Motor neuron (in vitro differentiated cells): ENCODE results near the gene CCDC50. TPM values are rescaled to one million over a fixed set of nuclear protein-coding genes. Genes with fewer than 3 reads are reported as not detected.

Source experiments
- ATAC-seq, 8 experiments: fragments of 200-7000 bp; cut with Tn5 transposase; replicated peaks in 6 of 8; 2 replicates each; pipeline ENCODE4 v1.8.0; 2021; ENCODE audit warnings: mild to moderate bottlenecking in 8 of 8, moderate library complexity in 8 of 8
- H3K27ac ChIP-seq, 2 donors: fragments of 250-450 bp; sonication (Bioruptor Pico); 2 replicates each; pipeline ENCODE4 v1.9.0; 2021; ENCODE audit warnings: antibody characterized with exemption in 2 of 2, mild to moderate bottlenecking in 2 of 2, moderate library complexity in 1 of 2
- H3K4me1 ChIP-seq, 2 donors: fragments of 250-450 bp; sonication (Bioruptor Pico); replicated peaks in 1 of 2; 2 replicates each; pipeline ENCODE4 v1.6.1; 2021; ENCODE audit warnings: antibody characterized with exemption in 2 of 2, mild to moderate bottlenecking in 2 of 2, moderate library complexity in 1 of 2
- H3K4me3 ChIP-seq, 5 donors: fragments of 250-450 bp; sonication (Bioruptor Pico); 2 replicates each; pipeline ENCODE4 v1.9.0; 2021; ENCODE audit warnings: antibody characterized with exemption in 5 of 5, mild to moderate bottlenecking in 5 of 5, moderate library complexity in 4 of 5
- WGBS, 10 experiments: fragments of 450-650 bp; shearing (Covaris generic); methylation state at CpG; one replicate each; pipeline ENCODE4 v1.0.0; 2022; 5-methylcytosine and 5-hydroxymethylcytosine counted together
- in situ Hi-C, 9 experiments: fragments of 400-800 bp; cut with MboI; loops; one replicate each; pipeline ENCODE4 v1.15.0; 2021; ENCODE audit warnings: low sequenced_read_pairs in 9 of 9, low pct_unique_long_range_greater_than_20kb in 2 of 9; ENCODE audit not compliant: unreplicated experiment in 9 of 9
- total RNA-seq, 8 experiments: library from RNA; unstranded; fragments of 300-600 nt; gene quantifications; 2 replicates each; pipeline versions ENCODE4 v1.2.3 to v1.2.4, GENCODE V29; 2022

Gene CCDC50
- total RNA-seq, 8 experiments from 2014 or later = 34.4 to 117 (median 52.1) TPM

DNA sequence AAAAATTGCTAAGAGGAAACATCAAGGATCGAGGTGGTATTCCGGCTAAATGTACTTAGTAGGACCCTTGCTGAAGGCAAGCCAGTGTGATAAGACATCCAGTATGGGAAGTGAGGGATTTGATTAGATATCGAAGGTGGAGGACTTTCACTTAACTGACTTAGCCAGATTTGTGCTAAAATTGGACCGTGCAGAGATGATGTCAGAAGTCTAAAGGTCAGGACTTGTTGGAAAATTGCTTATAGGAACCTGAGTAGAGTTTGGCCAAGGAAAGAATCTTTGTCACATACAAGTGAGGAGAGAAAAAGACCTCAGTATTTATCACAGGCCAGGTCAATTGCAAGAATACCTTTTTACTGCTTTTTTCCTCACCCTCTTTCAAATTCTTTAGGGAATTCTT, 100.9 kb downstream of the CCDC50 start:
- WGBS, 10 experiments = 32 to 100% (median 84%) methylated on average over 1 to 4 of the region's 4 CpGs
- Histone ChIP-seq H3K4me1 (no peaks in the 10 kb centered on the region), H3K27ac (no peak overlapping the region), H3K4me3 (no peak overlapping the region)
- in situ Hi-C loops = no loop called here
- no peak for ATAC-seq

- H3K4me3 ChIP-seq = no peak overlapping the region
Observed at GRCh38 chr3:191431160-191431822, 102.1 kb downstream of the CCDC50 start.

DNA sequence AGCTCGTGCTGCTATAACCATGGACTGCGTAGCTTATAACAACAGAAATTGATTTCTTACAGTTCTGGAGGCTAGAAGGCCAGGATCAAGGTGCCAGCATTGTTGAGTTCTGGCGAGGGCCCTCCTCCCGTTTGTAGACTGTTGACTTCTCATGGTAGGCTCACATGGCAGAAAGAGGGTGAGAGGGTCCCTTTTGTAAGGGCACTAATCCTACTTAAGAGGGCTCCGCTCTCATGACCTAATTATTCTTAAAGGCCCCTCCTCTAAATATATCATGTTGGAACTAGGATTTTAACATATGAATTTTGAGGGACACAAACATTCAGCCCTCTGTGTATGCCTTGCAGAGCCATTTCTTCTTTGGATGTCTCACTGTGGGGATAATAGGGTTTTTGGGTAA, 103.0 kb downstream of the CCDC50 start:
- no peak overlapping the region for H3K27ac ChIP-seq
- H3K4me3 ChIP-seq = no peak overlapping the region
- ATAC-seq = no peak
- H3K4me1 ChIP-seq = no peaks in the 10 kb centered on the region
- in situ Hi-C loops = no loop called here
- WGBS, 10 experiments = 3 to 100% (median 70%) methylated on average over 1 to 5 of the region's 5 CpGs; no CpG with 5 or more reads in 3 of the 10 experiments

More at GRCh38 chr3:191431160-191431822, 102.1 kb downstream of the CCDC50 start:
- no peak for ATAC-seq
- H3K4me1 ChIP-seq = no peaks in the 10 kb centered on the region
- no peak overlapping the region for H3K27ac ChIP-seq
- in situ Hi-C loops = no loop called here
- 9 to 100% (median 80%) methylated on average over 1 to 5 of the region's 5 CpGs for WGBS, 10 experiments

GRCh38 chr3:191434024-191434423, 104.8 kb downstream of the CCDC50 start:
- WGBS, 10 experiments = 0 to 100% (median 43%) methylated on average over 1 of the region's 1 CpG; no CpG with 5 or more reads in 6 of the 10 experiments

DNA sequence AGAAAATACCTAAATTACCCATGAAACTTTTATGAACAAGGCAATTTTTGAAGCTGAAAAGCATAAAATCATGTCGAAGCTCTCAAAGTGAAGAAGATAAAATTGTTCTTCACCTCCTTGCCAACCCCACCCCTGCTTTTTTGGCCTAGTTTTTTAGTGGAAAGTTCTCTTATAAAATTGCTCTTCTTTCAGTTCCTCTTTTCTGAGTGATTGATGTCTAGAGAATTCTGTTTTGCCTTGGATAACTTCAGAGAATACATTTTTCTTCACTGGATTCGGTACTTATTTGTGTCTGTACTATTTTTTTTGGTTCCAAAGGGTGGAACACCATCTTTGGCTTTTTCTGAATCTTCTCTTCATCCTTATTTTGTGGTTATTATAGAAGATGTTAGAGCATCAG, 106.8 kb downstream of the CCDC50 start:
- in situ Hi-C loops = no loop called here
- H3K4me3 ChIP-seq = no peak overlapping the region
- no peak overlapping the region for H3K27ac ChIP-seq
- H3K4me1 ChIP-seq = no peaks in the 10 kb centered on the region
- no peak for ATAC-seq
- WGBS, 10 experiments = 0 to 100% (median 44%) methylated on average over 1 to 2 of the region's 2 CpGs; no CpG with 5 or more reads in 2 of the 10 experiments

More at GRCh38 chr3:191434024-191434423, 104.8 kb downstream of the CCDC50 start:
- Histone ChIP-seq H3K4me3 (no peak overlapping the region), H3K4me1 (no peaks in the 10 kb centered on the region), H3K27ac (no peak overlapping the region)
- ATAC-seq = peak in 1 of 8 experiments; percentile 72
- in situ Hi-C loops = no loop called here

DNA sequence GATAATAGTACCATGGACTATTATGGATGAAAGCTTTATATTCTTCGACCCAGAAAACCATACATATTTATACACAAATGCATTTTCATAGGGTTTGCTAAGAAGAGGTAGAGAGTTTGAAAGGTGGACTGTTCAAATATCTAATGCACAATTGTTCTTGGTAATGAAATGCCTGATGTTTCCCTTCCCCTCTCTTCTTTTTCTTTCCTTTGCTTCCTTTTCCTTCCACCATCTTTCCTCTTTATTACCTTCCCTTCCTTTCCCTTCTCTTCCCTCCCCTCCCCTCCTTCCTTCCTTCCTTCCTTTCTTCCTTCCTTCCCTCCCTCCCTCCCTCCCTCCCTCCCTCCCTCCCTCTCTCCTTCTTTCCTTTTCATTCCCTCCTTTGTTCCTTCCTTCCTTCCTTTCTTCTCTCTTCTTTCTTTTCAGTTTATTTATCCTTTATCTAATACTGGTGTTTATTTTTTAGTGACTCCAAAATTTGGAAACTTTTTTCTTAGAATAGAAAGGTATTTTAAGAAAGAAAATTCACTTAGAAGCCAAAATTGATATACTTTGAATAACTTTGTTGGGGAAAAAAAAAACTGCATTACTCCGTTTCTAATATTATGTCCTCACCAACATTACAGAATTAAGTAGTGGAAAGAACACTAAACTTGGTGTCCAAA, 109.1 kb downstream of the CCDC50 start:
- in situ Hi-C loops = no loop called here
- Histone ChIP-seq H3K27ac (no peak overlapping the region), H3K4me3 (no peak overlapping the region), H3K4me1 (no peaks in the 10 kb centered on the region)
- 5 to 100% (median 62%) methylated on average over 1 to 2 of the region's 2 CpGs; no CpG with 5 or more reads in 1 of the 10 experiments for WGBS, 10 experiments
- ATAC-seq = no peak

GRCh38 chr3:191440532-191440931, 111.3 kb downstream of the CCDC50 start:
- no peak overlapping the region for H3K4me3 ChIP-seq
- ATAC-seq = no peak
- in situ Hi-C loops = no loop called here
- 0 to 90% (median 60%) methylated on average over 1 to 4 of the region's 4 CpGs; no CpG with 5 or more reads in 2 of the 10 experiments for WGBS, 10 experiments
- no peak overlapping the region for H3K27ac ChIP-seq
- H3K4me1 ChIP-seq = no peaks in the 10 kb centered on the region

- Histone ChIP-seq H3K27ac (no peak overlapping the region), H3K4me3 (no peak overlapping the region), H3K4me1 (no peaks in the 10 kb centered on the region)
- peak in 2 of 8 experiments; percentile 60 to 64 for ATAC-seq
- in situ Hi-C loops = no loop called here
- 0 to 83% (median 43%) methylated on average over 1 to 2 of the region's 2 CpGs for whole genome bisulfite sequencing, 10 experiments
Observed at GRCh38 chr3:191441687-191442086, 112.5 kb downstream of the CCDC50 start.

- no peak for ATAC-seq
- in situ Hi-C loops = no loop called here
- Histone ChIP-seq H3K4me1 (no peaks in the 10 kb centered on the region), H3K4me3 (no peak overlapping the region), H3K27ac (no peak overlapping the region)
- WGBS, 10 experiments = 0 to 100% (median 92%) methylated on average over 1 to 3 of the region's 3 CpGs; no CpG with 5 or more reads in 1 of the 10 experiments
Observed at GRCh38 chr3:191444569-191444968, 115.4 kb downstream of the CCDC50 start.

Other genes with a start within 250 kb of the CCDC50 start
- 1 to 10 TPM in 3 of 8 experiments, under 1 TPM in 4, not detected in 1; 0.10 to 3.0 (median 0.46) TPM for gene OSTN, start 130.2 kb upstream of the CCDC50 start, total RNA-seq
- 1 to 10 TPM in 4 of 8 experiments, under 1 TPM in 4; 0.13 to 7.0 (median 1.2) TPM for gene UTS2B, start 1.1 kb downstream of the CCDC50 start, total RNA-seq
- gene PYDC2, start 131.8 kb downstream of the CCDC50 start, total RNA-seq = not detected